ENCODE results near the gene TMEM134. TPM values are rescaled to one million over a fixed set of nuclear protein-coding genes. Genes with fewer than 3 reads are reported as not detected.

TMEM134 gene
- total and polyA plus RNA-seq, 10 of the 15 experiments (the other 5 are each of a cell fraction or from before 2014, with no cell fraction given) = 1.6 to 93.8 (median 27.8) TPM

DNA sequence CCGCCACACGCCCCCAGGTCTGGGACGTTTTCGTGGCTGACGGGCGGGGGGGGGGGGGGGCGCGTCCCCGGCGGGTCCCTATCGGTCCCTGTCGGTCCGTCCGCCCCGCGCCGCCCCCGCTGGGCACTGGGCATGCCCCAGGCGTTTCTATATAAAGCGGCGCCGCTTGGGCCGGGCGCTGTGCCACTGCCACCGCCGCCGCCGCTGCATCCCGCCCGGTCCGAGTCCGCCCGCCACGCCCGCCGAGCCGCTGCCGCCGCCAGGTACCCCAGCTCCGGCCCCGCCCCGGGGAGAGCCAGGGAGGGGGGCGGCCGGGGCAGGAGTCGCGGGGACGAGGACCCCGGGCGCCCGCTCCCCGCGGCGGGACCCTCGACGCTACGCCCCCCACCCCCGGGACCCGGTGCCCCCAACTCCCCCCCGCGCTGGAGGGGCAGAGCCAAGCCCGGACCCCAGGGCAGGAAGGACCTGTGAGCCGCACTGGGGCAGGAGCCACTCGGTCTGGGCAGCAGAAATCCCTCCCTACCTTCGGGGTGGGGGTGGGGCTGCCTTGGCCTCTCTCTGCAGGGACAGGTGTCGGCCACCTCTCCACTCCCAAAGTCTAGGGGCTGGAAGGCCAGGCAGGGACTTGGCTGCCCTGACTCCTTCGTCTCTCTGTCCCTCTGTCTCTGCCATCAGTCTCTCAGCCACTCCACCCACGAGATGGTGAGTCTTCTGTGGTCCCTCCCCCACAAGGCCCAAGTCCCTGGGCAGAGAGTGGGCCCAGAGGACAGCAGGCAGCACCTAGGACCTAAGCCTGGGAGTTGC, 53.3 kb downstream of the TMEM134 start, which contains the start of gene CARNS1:
CARNS1 (plus strand) TSS at position 178 of the 804 bp plus-strand sequence; CDS start at position 700, 522 bp downstream.
- no peak within 1 kb of the TSS for H3K4me2 ChIP-seq (ENCODE audit: control insufficient read depth, insufficient read depth)
- no TSS peak for BruUV-seq (replicated peaks)
- POLR2A ChIA-PET = no interaction called here
- H3K36me3 ChIP-seq (ENCODE audit: control insufficient read depth in 2 of 2, insufficient read depth in 2 of 2, low read length in 1 of 2) = no peaks in the 10 kb centered on the region
- SMC1A ChIA-PET (ENCODE audit: uncharacterized antibody, unreplicated experiment) = no interaction called here
- H3K4me3 ChIP-seq = no peak within 1 kb of the TSS
- in situ Hi-C loops (cut with MboI) (no loop called here), intact Hi-C loops (cut with micrococcal nuclease; ENCODE audit: unreplicated experiment) (no loop called here)
- RAD21 ChIA-PET (ENCODE audit: unreplicated experiment) = no interaction called here
- H3K9me3 ChIP-seq (replicated peaks; ENCODE audit: control insufficient read depth, insufficient read depth, low read length) = no peaks in the 10 kb centered on the region
- peaks cover 0 to 5% of the 10 kb centered on the region in 2 experiments; a peak in 3 of 4 replicates for H3K27me3 ChIP-seq (replicated peaks in 1 of 2; ENCODE audit: control insufficient read depth in 2 of 2, insufficient read depth in 2 of 2, low read length in 1 of 2)
- H3K9ac ChIP-seq (ENCODE audit: control insufficient read depth, insufficient read depth, low read length) = no peak within 1 kb of the TSS
- no peak within 1 kb of the TSS for H3K27ac ChIP-seq (ENCODE audit: control insufficient read depth, insufficient read depth)
- WGBS (ENCODE audit: insufficient coverage, insufficient replicate concordance, low lambda C conversion rate, missing lambda C conversion rate) = 12% methylated on average over 32 of the region's 67 CpGs
- H3K4me1 ChIP-seq (ENCODE audit: control insufficient read depth, insufficient read depth, low read length) = peaks cover 10% of the 10 kb centered on the region
- 0 out of 4 replicates have a peak, but pooled peaks of 1 of the 2 experiments have one; percentile 2 for TF ChIP-seq SRF (IDR thresholded peaks at IDR 0.05; ENCODE audit: low read depth in 2 of 2, low read length in 2 of 2)
- peak; percentile 75 for TF ChIP-seq SUZ12 (IDR thresholded peaks at IDR 0.05; ENCODE audit: unreplicated experiment)
- TF ChIP-seq CREM (IDR thresholded peaks at IDR 0.05; ENCODE audit: low read depth) = no peak
- TF ChIP-seq EZH2 (IDR thresholded peaks at IDR 0.05; ENCODE audit: borderline replicate concordance, control insufficient read depth, low read depth, low read length) = no peak
- no peak for TF ChIP-seq NR2F1 (conservative IDR thresholded peaks at IDR 0.05)
- TF ChIP-seq, protein P1, sequence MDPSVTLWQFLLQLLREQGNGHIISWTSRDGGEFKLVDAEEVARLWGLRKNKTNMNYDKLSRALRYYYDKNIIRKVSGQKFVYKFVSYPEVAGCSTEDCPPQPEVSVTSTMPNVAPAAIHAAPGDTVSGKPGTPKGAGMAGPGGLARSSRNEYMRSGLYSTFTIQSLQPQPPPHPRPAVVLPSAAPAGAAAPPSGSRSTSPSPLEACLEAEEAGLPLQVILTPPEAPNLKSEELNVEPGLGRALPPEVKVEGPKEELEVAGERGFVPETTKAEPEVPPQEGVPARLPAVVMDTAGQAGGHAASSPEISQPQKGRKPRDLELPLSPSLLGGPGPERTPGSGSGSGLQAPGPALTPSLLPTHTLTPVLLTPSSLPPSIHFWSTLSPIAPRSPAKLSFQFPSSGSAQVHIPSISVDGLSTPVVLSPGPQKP (IDR thresholded peaks at IDR 0.05; ENCODE audit: low read depth, low read length) = no peak
- no peak for TF ChIP-seq SIN3A (IDR thresholded peaks at IDR 0.05; ENCODE audit: low read depth, low read length)
- CTCF ChIA-PET = no interaction called here
- no peak within 1 kb of the TSS for H2AFZ ChIP-seq (ENCODE audit: control insufficient read depth, low read depth, low read length)
- no peak for FAIRE-seq
- no peak for ATAC-seq
- no peak for DNase-seq (ENCODE audit: low read depth, low spot score)
- H3K79me2 ChIP-seq (ENCODE audit: control insufficient read depth, insufficient read depth, low read length) = no peaks in the 10 kb centered on the region
- H4K20me1 ChIP-seq (ENCODE audit: control insufficient read depth, insufficient read depth) = no peaks in the 10 kb centered on the region

Data from GM12878 (cell line).